Brain microvascular endothelial cell (primary cell): Measurements from ENCODE around the gene TTC22.
"Not testable (repeated sequence)": the region's sequence is repeated elsewhere in the genome, so short reads cannot be mapped to it uniquely, and the experiment has no call there.

Experiments used
- DNase-seq: peaks from one replicate; pipeline ENCODE4 v3.0.0-alpha.2; 2020
- H3K27ac ChIP-seq: fragments of 250-450 bp; sonication (Bioruptor Pico); 2 replicates; pipeline ENCODE4 v1.5.1; 2020; ENCODE audit warnings: mild to moderate bottlenecking, moderate library complexity
- H3K27me3 ChIP-seq: fragments of 250-450 bp; sonication (Bioruptor Pico); replicated peaks from 2 replicates; pipeline ENCODE4 v1.5.1; 2020; ENCODE audit warnings: mild to moderate bottlenecking
- H3K36me3 ChIP-seq: fragments of 250-450 bp; sonication (Bioruptor Pico); replicated peaks from 2 replicates; pipeline ENCODE4 v1.5.1; 2020; ENCODE audit warnings: mild to moderate bottlenecking
- H3K4me3 ChIP-seq: 2 replicates; pipeline ENCODE4 v1.5.1; 2011; ENCODE audit warnings: low read depth, mild to moderate bottlenecking, control low read depth, low read length, moderate library complexity
- in situ Hi-C: cut with HindIII; loops from 2 replicates; pipeline ENCODE4 v1.10.0; 2017; ENCODE audit warnings: low sequenced_read_pairs, low pct_ligation_motif_present
- TF ChIP-seq, protein P1 (sequence below): IDR thresholded peaks from 2 replicates; pipeline ENCODE4 v1.5.1; 2011; ENCODE audit warnings: low read depth, mild to moderate bottlenecking, moderate library complexity, low read length, control low read depth, inconsistent platforms; ENCODE audit errors: missing control alignments

The TTC22 gene

DNA sequence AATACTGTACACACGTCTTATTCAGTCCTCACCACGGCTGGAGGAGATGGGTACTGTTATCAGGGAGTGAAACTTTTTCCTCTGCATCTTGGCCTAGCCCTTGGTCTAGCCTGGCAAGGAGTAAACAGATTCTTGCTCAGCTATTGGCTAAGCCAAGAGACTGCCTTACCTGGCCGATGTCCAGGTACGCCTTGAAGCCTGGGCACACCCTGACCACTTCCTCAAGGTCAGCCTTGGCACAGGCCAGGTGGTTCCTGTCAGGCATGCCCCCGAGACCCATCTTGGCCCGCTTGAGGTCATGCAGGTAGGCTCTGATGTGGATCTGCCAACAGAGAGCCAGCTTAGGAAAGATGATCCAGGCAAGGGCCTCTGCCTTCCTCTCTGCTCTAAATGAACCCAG is 19.0 kb downstream of the TTC22 start:
- Histone ChIP-seq H3K4me3 (no peak overlapping the region), H3K27me3 (peaks cover 19% of the 10 kb centered on the region), H3K27ac (no peak overlapping the region), H3K36me3 (no peaks in the 10 kb centered on the region)
- in situ Hi-C loops, result no loop called here
- DNase-seq, result no peak
- TF ChIP-seq, protein P1, sequence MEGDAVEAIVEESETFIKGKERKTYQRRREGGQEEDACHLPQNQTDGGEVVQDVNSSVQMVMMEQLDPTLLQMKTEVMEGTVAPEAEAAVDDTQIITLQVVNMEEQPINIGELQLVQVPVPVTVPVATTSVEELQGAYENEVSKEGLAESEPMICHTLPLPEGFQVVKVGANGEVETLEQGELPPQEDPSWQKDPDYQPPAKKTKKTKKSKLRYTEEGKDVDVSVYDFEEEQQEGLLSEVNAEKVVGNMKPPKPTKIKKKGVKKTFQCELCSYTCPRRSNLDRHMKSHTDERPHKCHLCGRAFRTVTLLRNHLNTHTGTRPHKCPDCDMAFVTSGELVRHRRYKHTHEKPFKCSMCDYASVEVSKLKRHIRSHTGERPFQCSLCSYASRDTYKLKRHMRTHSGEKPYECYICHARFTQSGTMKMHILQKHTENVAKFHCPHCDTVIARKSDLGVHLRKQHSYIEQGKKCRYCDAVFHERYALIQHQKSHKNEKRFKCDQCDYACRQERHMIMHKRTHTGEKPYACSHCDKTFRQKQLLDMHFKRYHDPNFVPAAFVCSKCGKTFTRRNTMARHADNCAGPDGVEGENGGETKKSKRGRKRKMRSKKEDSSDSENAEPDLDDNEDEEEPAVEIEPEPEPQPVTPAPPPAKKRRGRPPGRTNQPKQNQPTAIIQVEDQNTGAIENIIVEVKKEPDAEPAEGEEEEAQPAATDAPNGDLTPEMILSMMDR, result no peak

- Histone ChIP-seq H3K36me3 (no peaks in the 10 kb centered on the region), H3K4me3 (no peak overlapping the region), H3K27me3 (peaks cover 19% of the 10 kb centered on the region), H3K27ac (no peak overlapping the region)
- in situ Hi-C loops, result no loop called here
- DNase-seq, result no peak
- TF ChIP-seq, protein P1, result no peak
Observed at GRCh38 chr1:54781023-54781723, 19.9 kb downstream of the TTC22 start.

DNA sequence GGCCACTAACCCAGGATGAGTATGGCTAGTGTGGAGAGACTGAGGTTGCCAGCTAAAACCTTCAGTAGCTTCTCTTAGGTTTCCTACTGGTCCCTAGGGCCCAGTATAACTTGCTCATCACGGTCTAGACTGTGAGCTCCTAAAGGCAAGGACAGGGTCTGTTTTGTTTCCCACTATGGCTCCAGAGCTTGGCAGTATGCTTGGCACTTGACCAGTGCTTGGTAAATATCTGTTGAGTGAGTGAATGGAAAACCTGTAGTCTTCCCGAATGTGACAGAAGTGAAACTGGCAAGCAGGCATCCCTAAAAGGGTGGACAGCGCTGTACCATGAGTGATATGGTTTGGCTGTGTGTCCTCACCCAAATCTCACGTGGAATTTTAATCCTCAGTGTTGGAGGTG is 23.7 kb downstream of the TTC22 start:
- Histone ChIP-seq H3K27me3 (peaks cover 19% of the 10 kb centered on the region), H3K27ac (no peak overlapping the region), H3K36me3 (no peaks in the 10 kb centered on the region), H3K4me3 (no peak overlapping the region)
- TF ChIP-seq, protein P1, result no peak
- in situ Hi-C loops, result no loop called here
- no peak for DNase-seq

DNA sequence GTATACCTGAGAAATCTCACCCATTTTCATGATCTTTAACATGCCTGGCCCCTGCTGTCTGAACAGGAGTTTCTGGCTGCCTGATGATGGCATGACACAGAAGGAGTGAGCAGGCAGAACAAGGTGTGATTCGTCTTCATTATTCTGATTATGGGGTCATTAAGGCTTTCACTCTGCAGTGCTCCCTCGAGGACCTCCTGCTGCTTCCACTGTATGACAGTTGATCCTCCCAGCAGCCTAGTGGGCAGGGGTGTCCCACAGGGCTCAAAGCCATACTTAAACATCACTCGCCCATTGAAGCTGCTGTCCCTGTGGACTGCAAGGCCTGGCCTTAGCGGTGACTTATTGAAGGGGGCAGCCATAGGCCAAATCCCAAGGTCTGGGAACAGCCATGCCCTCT is 24.1 kb downstream of the TTC22 start:
- no peaks in the 10 kb centered on the region for H3K36me3 ChIP-seq
- TF ChIP-seq, protein P1, result no peak
- H3K27me3 ChIP-seq, result peaks cover 15% of the 10 kb centered on the region
- DNase-seq, result no peak
- H3K4me3 ChIP-seq, result no peak overlapping the region
- in situ Hi-C loops, result no loop called here
- H3K27ac ChIP-seq, result no peak overlapping the region

GRCh38 chr1:54775828-54776721 is 25.0 kb downstream of the TTC22 start:
- in situ Hi-C loops, H3K36me3 ChIP-seq, H3K27me3 ChIP-seq, H3K4me3 ChIP-seq, DNase-seq, H3K27ac ChIP-seq: not testable (repeated sequence)

DNA sequence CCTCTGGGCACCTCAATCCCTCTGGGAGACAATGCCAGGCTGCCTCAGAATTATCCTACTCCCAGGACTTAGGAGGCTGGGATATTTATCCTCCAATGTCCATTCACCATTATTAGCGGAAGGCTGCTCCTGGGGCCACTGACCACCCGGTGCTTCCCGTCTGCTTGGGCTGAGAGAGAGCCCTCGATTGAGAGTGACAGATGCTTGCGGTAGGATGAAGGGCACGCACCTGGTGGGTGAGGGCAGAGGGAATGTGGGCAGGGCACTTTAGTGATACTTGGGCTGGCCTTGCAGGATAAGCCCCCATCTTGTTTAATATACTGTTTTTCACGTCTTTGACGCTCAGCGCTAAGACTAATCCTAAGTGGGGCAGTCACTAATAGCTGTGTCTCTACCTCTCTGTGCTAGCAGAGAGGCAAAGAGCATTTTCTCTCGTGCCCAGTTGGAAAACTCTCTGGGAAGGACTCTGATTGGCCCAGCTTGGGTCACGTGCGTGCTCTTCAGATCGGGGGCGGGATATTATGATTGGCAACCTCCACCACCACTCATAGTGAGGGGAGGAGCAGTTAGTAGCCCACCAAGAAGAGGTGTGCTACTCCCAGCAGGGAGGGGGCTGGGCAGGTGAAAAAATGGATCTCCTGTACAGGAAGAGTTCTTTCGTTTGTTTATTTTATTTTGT is 26.2 kb downstream of the TTC22 start:
- in situ Hi-C loops, result no loop called here
- Histone ChIP-seq H3K27ac (no peak overlapping the region), H3K27me3 (no peaks in the 10 kb centered on the region), H3K36me3 (no peaks in the 10 kb centered on the region), H3K4me3 (no peak overlapping the region)
- TF ChIP-seq, protein P1, result no peak
- DNase-seq, result peak; percentile 6
